ENCODE data around the gene ALS2. TPM values are rescaled to one million over a fixed set of nuclear protein-coding genes. Genes with fewer than 3 reads are reported as not detected.

Gene ALS2
- polyA plus RNA-seq, 1 of the 3 experiments (the other 2 are of a cell fraction): 11.6 TPM

DNA sequence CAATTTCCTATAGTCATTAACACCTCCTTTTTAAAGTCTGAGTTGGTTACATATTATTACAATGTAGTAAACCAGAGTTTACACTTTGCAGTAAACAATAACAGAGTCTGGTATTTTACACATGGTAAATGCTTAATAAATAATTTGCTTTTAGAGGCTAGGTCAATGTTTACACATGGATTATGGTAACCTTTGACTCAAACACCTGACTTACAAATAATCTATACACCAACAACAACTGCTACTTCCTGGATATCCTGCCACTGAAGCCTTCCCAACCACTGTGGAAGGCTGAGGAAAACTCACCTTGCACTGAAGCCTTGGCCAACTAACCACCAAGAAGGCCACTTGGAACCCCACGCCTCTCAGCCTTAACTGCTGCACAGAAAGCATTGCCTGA is 5.4 kb downstream of the ALS2 start:
- CTCF ChIA-PET: no interaction called here
- Histone ChIP-seq H3K4me2 (no peak overlapping the region), H3K4me1 (ENCODE audit: control insufficient read depth in 1 of 2, insufficient read depth in 2 of 2, low read depth in 1 of 2, low read length in 1 of 2) (peaks cover 14 to 37% of the 10 kb centered on the region in 2 experiments), H3K27me3 (ENCODE audit: insufficient read depth) (no peaks in the 10 kb centered on the region), H3F3A (replicated peaks; ENCODE audit: insufficient read depth) (peaks cover 6% of the 10 kb centered on the region), H2AFZ (ENCODE audit: low read depth) (no peak overlapping the region), H3K9me2 (no peaks in the 10 kb centered on the region), H3K79me2 (ENCODE audit: insufficient read depth) (peaks cover 100% of the 10 kb centered on the region), H3K27ac (ENCODE audit: low read depth in 2 of 2, low read length in 1 of 2) (no peak overlapping the region), H3K36me3 (replicated peaks in 1 of 2; ENCODE audit: control insufficient read depth in 1 of 2, insufficient read depth in 2 of 2, low read length in 1 of 2) (peaks cover 2 to 5% of the 10 kb centered on the region in 2 experiments), H4K20me1 (ENCODE audit: insufficient read depth) (peaks cover 23% of the 10 kb centered on the region), H3K4me3 (ENCODE audit: low read depth in 2 of 2, low read length in 1 of 2) (no peak overlapping the region), H3K9me3 (no peaks in the 10 kb centered on the region), H3K9ac (no peak overlapping the region)
- no peak for DNase-seq
- 100% methylated on average over 1 of the region's 1 CpG for WGBS (ENCODE audit: low lambda C conversion rate)
- POLR2A ChIA-PET: no interaction called here
- TF ChIP-seq, protein P1, sequence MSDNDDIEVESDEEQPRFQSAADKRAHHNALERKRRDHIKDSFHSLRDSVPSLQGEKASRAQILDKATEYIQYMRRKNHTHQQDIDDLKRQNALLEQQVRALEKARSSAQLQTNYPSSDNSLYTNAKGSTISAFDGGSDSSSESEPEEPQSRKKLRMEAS (IDR thresholded peaks at IDR 0.05; ENCODE audit: low read depth): no peak
- TF ChIP-seq, protein P2, sequence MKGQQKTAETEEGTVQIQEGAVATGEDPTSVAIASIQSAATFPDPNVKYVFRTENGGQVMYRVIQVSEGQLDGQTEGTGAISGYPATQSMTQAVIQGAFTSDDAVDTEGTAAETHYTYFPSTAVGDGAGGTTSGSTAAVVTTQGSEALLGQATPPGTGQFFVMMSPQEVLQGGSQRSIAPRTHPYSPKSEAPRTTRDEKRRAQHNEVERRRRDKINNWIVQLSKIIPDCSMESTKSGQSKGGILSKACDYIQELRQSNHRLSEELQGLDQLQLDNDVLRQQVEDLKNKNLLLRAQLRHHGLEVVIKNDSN (IDR thresholded peaks at IDR 0.05; ENCODE audit: borderline replicate concordance, low read depth): no peak
- TF ChIP-seq, protein P3, sequence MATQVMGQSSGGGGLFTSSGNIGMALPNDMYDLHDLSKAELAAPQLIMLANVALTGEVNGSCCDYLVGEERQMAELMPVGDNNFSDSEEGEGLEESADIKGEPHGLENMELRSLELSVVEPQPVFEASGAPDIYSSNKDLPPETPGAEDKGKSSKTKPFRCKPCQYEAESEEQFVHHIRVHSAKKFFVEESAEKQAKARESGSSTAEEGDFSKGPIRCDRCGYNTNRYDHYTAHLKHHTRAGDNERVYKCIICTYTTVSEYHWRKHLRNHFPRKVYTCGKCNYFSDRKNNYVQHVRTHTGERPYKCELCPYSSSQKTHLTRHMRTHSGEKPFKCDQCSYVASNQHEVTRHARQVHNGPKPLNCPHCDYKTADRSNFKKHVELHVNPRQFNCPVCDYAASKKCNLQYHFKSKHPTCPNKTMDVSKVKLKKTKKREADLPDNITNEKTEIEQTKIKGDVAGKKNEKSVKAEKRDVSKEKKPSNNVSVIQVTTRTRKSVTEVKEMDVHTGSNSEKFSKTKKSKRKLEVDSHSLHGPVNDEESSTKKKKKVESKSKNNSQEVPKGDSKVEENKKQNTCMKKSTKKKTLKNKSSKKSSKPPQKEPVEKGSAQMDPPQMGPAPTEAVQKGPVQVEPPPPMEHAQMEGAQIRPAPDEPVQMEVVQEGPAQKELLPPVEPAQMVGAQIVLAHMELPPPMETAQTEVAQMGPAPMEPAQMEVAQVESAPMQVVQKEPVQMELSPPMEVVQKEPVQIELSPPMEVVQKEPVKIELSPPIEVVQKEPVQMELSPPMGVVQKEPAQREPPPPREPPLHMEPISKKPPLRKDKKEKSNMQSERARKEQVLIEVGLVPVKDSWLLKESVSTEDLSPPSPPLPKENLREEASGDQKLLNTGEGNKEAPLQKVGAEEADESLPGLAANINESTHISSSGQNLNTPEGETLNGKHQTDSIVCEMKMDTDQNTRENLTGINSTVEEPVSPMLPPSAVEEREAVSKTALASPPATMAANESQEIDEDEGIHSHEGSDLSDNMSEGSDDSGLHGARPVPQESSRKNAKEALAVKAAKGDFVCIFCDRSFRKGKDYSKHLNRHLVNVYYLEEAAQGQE (IDR thresholded peaks at IDR 0.05; ENCODE audit: low read depth, low read length): no peak
- TF ChIP-seq, protein P4, sequence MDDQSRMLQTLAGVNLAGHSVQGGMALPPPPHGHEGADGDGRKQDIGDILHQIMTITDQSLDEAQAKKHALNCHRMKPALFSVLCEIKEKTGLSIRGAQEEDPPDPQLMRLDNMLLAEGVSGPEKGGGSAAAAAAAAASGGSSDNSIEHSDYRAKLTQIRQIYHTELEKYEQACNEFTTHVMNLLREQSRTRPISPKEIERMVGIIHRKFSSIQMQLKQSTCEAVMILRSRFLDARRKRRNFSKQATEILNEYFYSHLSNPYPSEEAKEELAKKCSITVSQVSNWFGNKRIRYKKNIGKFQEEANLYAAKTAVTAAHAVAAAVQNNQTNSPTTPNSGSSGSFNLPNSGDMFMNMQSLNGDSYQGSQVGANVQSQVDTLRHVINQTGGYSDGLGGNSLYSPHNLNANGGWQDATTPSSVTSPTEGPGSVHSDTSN (IDR thresholded peaks at IDR 0.05): no peak
- TF ChIP-seq FOXM1 (IDR thresholded peaks at IDR 0.05; ENCODE audit: low read depth) (no peak), SMC3 (IDR thresholded peaks at IDR 0.05; ENCODE audit: low read depth, low read length) (no peak)
- TF ChIP-seq, protein P5, sequence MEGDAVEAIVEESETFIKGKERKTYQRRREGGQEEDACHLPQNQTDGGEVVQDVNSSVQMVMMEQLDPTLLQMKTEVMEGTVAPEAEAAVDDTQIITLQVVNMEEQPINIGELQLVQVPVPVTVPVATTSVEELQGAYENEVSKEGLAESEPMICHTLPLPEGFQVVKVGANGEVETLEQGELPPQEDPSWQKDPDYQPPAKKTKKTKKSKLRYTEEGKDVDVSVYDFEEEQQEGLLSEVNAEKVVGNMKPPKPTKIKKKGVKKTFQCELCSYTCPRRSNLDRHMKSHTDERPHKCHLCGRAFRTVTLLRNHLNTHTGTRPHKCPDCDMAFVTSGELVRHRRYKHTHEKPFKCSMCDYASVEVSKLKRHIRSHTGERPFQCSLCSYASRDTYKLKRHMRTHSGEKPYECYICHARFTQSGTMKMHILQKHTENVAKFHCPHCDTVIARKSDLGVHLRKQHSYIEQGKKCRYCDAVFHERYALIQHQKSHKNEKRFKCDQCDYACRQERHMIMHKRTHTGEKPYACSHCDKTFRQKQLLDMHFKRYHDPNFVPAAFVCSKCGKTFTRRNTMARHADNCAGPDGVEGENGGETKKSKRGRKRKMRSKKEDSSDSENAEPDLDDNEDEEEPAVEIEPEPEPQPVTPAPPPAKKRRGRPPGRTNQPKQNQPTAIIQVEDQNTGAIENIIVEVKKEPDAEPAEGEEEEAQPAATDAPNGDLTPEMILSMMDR (IDR thresholded peaks at IDR 0.05): no peak

DNA sequence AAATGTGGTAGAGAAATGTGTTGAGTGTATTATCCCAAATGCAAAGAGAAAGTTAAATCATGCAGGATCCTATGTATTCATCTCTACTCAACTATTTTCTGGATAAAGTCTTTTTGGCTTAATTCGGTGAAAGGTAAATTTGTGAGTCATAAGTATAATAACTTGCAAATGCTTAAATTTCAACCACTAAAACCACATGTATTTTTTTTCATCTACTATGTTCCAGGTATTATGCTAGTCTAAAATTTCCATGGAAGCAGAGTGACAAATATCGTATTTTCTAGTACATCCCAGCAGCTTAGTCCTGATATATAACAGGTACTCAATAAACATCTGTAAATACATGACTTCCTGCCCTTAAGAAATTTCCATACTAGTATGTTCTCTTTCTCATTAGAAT is 6.2 kb downstream of the ALS2 start:
- Histone ChIP-seq H3K4me3 (ENCODE audit: low read depth in 2 of 2, low read length in 1 of 2) (no peak overlapping the region), H3K36me3 (replicated peaks in 1 of 2; ENCODE audit: control insufficient read depth in 1 of 2, insufficient read depth in 2 of 2, low read length in 1 of 2) (peaks cover 2 to 5% of the 10 kb centered on the region in 2 experiments), H3K4me2 (no peak overlapping the region), H3K27me3 (ENCODE audit: insufficient read depth) (no peaks in the 10 kb centered on the region), H3F3A (replicated peaks; ENCODE audit: insufficient read depth) (peaks cover 8% of the 10 kb centered on the region), H3K27ac (ENCODE audit: low read depth in 2 of 2, low read length in 1 of 2) (no peak overlapping the region), H2AFZ (ENCODE audit: low read depth) (no peak overlapping the region), H3K9me3 (no peaks in the 10 kb centered on the region), H3K79me2 (ENCODE audit: insufficient read depth) (peaks cover 98% of the 10 kb centered on the region), H4K20me1 (ENCODE audit: insufficient read depth) (peaks cover 23% of the 10 kb centered on the region), H3K9ac (no peak overlapping the region), H3K4me1 (ENCODE audit: control insufficient read depth in 1 of 2, insufficient read depth in 2 of 2, low read depth in 1 of 2, low read length in 1 of 2) (peaks cover 17 to 38% of the 10 kb centered on the region in 2 experiments), H3K9me2 (no peaks in the 10 kb centered on the region)
- WGBS (ENCODE audit: low lambda C conversion rate): 63% methylated on average over 2 of the region's 2 CpGs
- no peak for DNase-seq
- TF ChIP-seq FOSL2 (IDR thresholded peaks at IDR 0.05; ENCODE audit: borderline replicate concordance, low read depth) (peak; percentile 4; the same call in 1 of the 2 replicates), SIN3A (IDR thresholded peaks at IDR 0.05; ENCODE audit: borderline replicate concordance, low read depth, low read length) (no peak), TCF12 (IDR thresholded peaks at IDR 0.05) (peak; percentile 30; the same call in 1 of the 2 replicates)
- ChIA-PET POLR2A (no interaction called here), CTCF (interaction anchor here (0.6 to 1.5 kb wide), 2 partner anchors 538 to 964 kb away, joined by 3 to 4 read pairs; no protein-coding TSS in a partner anchor)
